NCI-H2171 (cell line): ENCODE data around the gene ZNF827.

Experiments
- DNase-seq: peaks from one replicate; lab custom pipeline; 2025; lab: John Stamatoyannopoulos, UW

The ZNF827 gene

DNA sequence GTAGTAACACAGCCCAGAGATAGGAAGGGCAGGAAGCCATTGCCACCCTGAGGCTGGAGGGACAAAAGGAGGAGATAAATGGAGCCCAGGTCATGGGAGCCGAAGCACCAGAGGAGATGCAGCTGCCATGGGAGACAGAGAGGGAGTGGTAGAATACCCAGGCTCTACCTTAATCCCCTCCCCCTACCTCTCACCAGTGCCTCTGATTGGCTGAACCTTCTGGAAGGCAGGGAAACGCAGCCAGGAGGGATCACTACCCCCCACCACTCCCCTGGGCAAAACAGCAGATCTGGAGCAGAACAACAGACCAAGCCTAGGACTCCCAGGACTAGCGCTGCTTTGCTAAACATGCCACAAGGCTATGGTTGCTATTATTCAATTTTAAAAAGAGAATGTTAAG, 114.2 kb downstream of the ZNF827 start:
- peak; percentile 78 for DNase-seq

DNA sequence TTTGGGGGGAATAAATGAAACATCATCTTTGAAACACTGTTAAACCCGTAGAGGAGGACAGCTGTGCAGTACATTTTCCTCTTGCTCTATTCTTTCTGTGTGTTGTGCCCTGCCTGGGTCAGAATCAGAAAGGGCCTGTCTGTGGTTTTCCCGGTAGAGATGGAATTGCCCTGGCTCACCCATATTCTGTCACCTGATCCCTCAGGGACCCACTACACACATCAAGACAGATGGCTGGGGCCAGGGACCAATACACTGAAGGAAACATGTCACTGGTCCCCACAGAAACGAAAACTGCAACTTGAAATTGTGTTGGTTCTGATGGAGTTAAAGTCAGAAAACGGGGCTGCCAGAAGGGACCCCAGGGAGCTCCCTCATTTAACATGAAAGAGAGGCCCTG, 114.9 kb downstream of the ZNF827 start:
- DNase-seq, result peak; percentile 75

DNA sequence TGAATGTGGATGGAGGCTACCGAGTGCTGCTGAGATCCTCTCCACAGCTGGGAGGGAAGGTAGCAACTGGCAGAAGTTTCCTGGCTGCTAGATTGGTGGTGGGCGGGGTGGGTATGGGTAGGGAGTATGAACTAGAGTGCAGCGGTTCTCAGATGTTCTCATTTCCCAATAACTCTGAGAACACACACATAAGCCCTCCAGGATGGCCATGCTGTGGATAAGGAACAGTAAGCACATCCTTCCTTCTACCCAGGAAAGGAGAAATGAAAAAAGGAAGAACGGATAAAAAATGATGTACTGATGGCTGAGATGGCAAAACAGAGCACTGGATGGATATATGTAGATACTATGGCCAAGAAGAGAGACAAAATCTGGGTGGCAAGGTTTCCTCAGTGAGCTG, 116.0 kb downstream of the ZNF827 start:
- DNase-seq, result no peak

DNA sequence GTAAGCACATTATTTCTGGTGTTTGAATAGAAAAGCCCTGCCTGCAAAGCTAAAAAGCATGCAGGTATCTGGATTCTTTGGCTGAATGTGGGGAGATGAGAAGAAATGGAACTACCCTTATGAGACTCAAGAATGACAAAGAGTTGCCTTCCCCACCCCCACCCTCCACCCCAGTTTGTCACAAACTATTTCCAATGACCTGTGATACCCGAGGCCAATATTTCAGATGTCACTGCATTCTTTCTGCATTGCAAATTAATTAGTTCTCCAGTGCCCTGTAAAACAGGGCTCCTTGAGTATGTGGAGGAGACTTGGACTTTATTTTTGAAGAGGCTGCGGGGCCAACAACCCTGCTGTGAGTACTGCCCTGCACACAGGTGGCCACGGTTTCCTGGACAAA, 116.4 kb downstream of the ZNF827 start:
- no peak for DNase-seq

DNA sequence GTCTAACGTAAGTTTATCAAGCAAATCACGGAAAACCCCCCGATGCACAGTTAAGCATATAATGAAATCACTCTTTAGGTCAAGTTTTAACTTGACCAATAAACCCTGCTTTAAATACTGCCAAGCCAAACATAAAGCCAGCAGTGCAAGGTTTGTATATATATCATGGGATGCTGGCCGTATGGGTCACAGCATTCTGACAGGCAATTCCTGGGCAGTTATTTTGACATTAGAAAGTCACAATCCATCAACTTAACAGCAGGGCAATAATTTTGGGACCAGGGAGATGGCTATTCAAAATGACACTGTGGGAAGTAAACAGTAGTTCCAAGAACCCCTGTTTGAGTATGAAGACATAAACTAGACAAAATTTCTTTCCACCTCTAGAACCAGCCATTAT, 116.9 kb downstream of the ZNF827 start:
- DNase-seq, result no peak

DNA sequence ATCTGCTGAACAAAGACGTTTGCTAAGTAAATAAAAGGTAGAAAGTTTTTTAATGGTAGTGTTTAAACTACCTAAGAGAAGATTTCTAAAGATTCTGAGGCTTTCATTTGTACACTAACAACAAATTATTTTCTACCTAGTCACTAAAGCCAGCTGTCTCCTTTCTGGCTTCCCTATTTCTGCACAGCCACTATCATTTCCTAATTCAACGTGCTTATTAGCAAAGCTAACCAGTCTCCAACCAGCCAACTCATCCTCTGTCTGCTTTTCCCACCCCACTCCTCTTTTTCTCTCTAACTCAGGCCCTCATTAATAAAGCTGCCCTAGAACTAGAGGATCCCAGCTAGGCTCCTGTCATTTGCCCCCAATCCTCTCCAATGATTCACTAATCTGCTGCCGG, 118.2 kb downstream of the ZNF827 start:
- DNase-seq, result no peak

DNA sequence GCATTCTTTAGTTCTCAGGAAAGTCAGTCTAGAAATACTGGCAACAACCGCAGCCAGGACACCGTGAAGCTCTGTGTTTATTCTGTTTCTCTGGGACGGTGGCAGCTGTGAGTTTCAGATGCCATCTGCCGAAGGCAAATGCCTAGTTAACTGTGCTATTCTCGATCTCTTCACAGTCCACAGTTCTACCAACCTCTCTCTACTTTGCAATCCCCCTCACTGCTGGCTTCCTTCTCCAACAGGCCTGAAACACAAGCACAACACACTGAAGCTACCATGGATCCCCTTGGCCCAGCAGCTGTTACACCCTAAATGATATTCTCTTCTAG, 118.8 kb downstream of the ZNF827 start:
- DNase-seq, result peak; percentile 50

DNA sequence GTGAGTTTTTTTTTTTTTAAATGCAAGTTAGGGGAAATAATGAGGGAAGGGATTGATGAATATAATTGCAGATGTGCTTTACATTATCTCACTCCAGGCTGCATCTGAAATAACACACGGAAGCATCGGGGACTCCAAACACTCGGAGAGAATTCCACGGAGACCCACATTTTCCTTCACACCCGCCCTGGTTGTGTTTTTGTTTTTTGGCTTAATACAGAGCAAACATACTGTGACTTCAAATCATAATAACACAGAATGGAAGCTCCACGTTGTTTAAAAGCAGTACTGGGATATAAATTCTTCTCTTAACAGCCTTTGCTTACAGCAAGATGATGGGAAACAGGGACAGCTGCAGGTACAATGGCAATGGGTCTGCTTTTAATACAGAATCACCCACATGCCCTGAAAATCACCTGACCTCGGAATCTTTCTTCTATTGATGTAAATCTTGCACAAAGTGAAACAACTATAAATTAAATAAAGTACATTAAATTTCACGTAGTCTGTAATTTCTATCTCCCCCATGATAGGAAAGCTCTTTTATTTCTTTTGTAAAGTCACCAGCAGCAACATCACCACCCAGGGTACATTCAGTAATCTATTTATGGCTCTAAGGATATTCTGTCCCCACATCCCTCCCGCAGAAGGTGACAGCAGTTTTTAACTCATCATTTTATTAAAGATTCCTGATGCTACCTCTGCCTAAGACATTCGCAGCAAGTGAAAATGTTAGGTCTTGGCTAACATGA, 119.3 kb downstream of the ZNF827 start:
- no peak for DNase-seq

DNA sequence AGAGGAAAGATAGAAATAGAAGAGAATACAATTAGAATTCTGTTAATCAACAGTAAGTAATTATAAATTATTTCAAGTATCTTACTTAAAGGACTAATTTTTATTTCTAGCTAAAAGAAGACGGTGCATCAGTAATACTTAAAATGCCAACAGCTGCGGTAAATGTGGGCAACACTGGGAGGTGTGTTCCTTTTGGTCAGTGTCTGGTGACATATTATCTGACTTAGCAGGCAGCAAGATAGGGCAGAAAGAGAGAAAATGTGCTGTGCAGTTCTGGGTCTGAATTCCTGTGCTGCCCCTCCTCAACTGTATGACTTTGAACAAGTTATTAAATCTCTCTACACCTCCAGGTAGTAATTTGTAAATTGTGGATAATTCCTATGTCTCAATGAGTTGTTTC, 120.6 kb downstream of the ZNF827 start:
- DNase-seq, result no peak

DNA sequence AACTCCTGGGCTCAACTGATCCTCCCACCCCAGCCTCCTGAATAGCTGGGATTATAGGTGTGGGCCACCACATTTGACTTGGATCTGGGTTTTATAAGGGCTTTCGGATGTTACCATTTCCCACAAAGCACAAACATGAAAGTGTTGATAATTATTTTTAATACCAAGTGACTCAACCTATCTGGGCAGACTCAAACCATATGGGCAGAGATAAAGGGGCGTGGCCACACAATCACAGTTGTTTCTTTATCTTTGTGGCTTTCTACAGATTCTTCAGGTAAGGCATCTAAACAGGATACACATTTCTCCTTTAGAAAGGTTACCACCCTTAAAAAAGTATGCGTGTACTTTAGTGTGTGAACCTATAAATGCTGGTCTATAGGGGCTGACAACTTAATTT, 122.5 kb downstream of the ZNF827 start:
- no peak for DNase-seq

DNA sequence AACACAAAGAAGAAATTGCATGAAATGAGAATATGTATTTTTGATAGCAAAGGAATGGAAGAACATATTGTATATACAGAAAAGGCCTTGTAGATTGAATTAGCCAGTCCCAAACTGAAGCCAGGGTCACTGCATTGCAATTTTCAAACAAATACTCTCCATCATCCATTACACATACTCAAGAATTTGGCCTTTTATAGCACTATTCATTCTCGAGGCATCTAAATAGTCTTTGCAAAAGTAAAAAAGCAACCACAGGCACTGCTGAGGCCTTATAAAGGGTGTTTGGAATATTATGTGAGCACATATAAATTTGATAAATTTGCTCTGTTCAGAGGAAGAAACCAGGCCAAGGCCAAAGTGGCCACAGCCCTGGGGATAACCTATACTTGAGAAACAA, 123.0 kb downstream of the ZNF827 start:
- no peak for DNase-seq

DNA sequence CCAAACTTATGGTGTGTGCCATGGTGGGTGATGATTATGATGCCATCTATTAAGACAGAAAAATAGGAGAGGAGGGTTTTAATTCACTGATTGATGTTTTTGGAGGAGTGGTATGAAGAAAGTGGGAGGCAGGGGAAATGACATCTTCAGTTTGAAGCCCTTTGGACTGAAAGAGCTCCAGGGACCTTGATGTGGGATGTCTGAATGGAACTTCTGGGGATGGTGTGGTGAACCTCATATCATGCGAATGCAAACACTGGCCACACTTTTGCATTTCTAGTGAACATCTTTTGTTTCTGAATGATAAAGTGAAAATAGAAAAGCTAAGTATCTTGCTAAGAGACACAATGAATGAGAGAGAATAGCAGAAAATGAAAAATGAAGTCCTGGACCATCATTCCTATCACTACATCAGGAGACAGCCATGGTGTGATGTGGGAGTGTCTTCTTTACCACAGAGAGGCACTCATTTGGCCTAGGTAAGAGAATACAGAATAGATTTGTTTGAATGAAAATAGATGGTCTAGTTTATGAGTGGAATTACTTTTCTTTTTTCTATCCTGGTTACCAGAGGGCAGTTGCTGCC, 123.5 kb downstream of the ZNF827 start:
- DNase-seq, result no peak

DNA sequence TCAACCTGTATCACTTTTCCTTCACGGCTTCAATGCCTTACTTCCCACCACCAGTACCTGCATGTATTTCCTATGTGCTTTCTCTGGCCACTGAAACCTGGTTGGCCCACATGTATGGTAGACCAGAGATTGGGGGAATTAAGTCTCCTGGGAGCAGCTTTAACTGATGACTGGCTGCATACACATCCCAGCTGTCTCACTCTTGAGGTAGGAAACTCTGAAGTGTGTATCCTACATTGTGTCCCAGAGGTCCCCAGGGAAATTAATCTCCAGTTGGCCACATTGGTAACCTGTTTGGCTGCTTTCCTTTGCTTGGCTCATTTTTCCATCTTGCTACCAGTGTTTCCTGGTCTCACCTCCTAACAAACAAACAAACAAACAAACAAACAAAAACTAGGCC, 124.4 kb downstream of the ZNF827 start:
- DNase-seq, result peak; percentile 64

DNA sequence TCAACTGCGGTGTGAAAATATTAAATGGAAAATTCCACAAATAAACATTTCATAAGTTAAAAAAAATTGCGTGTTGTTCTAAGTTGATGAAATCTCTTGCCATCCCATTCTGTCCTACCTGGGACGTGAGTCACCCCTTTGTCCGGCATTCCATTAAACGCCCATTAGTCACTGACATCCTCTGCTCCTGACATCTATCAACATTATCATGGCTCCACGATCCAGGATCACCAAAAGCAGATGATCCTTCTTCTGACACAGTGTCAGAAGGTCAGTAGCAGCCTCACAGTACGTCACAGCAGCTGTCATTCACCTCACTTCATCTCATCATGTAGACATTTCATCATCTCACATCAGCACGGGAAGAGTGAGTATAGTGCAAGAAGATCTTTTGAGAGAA, 125.7 kb downstream of the ZNF827 start:
- no peak for DNase-seq

DNA sequence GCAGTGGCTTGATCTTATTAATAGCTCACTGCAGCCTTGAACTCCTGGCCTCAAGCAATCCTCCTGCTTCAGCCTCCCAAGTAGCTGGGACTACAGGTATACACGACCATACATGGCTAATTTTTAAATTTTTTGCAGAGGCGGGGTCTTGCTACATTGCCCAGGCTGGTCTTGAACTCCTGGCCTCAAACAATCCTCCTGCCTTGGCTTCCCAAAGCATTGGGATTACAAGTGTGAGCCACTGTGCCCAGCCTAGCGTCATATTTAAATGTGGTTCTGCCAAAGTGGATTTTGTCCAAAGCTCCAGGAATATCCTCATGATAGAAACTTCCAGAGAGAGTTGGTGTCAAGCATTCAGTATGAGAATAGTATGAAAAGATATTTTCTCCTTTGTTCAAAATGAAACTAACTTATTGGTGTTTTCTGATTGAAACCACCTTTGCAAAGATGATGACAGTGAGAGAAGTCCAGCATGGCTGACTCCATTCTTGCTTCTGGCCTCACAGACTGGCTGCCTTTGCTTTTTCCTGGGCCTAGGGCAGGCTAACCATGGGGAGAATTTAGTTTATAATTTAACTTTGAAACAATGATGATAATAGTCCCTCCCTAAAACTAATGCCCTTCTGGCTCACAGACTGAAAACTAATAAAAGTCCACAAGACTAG, 129.6 kb downstream of the ZNF827 start:
- DNase-seq, result no peak

DNA sequence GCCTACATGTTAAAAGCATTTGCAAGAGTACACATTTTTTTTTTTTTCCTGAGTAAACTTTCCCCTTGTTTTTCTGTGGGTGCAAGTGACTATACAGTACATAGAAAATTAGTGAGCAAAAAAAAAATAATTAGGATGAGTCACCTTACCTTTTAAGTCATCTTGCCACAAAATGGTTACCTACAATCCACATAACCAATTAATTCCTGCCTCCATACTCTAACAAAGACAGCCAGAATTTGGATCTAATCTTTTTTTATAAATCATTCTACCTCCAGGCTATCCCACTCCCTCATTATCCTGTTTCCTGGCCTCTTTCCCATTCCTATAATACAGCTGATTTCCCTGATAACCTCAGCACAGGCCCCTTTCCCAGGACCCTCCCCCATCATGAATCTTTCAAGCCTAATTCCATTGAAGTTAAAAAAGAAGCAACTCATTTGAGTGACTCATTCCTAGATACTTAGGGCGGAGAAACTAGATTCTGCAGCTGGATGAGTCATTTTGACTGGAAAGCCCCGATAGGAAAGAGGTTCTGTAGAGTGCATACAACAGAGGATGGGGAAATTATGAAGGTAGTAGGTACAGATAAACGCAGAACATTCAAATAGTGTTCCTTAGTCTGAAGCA, 130.5 kb downstream of the ZNF827 start:
- DNase-seq, result no peak

DNA sequence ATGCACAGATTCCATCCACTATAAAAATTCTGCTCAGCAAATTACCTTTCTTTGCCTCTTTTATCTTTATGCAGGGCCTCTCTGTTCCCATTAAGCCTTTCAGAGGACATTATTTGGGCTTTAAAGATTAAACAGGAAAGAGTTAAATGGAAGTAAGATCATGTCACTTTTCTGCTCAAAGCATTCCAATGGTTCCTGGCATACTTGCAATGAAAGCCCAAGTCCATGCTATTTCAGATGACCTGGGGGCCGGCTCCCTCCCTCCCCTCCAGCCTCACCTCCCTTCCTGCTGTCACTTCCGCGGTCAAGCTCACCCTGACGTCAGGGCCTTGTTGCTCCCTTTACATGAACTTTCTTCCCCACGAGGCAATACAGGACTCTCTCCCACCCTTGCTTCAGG, 133.1 kb downstream of the ZNF827 start:
- no peak for DNase-seq

DNA sequence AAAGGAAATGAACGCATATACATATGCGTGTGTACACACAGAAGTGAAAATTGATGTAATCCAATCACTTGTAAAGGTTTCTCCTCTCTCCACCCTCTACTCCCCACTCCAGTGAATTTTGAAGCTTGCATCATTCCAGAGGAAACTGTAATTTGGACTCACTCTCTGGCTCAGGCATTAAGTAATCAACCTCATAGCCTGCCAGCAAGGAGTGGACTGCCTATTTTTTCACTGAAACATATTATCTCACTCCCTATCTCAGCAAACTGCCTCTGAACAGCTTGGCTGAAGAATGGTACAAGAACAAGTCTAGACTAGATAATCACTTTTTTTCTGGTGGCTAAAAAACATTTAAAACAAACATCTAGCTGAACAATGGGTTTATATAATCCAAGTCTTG, 134.5 kb downstream of the ZNF827 start:
- no peak for DNase-seq

DNA sequence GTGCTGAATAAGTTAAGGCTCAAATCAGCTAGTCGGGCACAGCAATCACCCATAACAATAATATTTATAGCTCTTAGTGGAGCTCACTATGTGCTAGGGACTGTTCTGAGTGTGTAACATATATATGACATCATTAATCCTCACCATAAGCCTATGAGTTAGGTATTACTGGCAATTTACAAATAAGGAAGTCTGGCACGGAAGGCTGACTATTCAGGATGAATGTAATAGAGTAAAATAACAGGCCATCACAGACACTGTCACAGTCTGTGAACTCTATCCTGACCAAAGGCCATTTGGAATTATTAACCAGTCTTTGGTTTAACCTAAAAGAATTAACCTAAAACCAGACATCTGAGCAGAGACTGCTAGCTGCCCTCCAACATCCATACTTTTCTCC, 139.4 kb downstream of the ZNF827 start:
- DNase-seq, result no peak

DNA sequence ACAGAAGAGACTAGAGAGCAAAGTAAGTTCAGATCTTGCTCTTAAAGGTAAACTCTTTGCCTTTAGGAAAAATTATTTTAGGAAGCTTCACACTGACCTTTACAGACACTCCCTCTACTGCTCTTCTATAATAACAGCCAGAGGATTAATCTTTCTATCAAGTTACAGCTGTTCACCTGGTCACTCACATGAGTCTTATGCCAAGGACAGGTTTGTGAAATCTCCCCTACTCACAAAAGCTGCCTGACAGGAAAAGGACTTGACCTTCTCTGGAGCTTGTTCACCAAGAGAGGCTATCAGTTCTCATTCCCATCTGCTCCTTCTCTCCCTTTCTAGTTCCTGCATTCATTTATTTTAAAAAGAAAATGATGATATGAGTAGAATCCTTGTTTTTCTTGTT, 141.3 kb downstream of the ZNF827 start:
- no peak for DNase-seq

DNA sequence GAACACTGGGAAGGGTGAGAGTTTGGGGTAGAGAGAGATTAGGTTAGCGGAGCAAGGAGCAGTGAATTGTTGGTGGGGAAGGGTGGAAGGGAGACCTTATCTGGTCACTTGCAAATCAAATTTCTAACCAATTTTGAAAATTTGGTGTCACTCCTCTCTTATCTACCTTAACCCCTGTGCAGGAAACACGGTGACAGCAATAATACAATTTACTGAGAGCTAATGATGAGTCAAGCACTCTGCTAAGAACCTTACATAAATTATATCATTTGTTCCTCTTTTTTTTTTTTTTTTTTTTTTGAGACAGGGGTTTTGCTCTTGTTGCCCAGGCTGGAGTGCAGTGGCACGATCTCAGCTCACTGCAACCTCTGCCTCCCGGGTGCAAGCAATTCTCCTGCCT, 142.3 kb downstream of the ZNF827 start:
- DNase-seq, result no peak

DNA sequence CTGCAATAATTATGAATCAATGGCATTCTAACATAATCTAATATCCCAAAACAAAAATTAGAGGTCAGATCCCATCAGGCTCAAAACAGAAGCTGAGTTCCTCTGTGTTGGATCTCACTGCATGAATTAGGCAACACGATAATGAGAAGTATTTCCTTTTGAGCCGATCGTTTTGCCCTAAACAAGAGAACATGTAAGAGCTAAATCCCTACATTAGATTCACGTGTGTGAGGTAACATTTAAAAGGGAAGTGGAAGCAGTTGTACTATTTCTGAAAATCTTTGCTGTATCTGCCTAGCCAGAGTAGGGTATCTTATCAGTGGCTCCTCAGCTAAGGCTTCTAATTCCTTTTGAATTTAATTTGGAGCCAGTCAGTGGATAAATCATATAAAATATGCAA, 143.1 kb downstream of the ZNF827 start:
- DNase-seq, result no peak

DNA sequence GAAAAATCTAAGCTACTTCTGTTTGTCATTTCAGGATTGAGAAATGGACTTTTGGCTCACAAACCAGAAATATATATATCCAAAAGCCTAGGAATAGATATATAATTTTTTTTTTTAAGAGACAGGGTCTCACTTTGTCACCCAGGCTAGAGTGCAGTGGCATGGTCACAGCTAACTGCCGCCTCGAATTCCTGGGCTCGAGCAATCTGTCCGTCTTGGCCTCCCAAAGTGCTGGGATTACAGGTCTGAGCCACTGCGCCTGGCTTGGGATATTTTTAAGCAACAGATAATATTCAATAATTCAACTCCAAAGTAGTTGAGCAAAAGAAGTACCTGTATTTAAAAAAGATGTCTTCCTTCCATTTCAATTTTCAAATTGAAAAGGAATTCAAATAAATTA, 146.2 kb downstream of the ZNF827 start:
- no peak for DNase-seq
